Middle frontal gyrus (tissue), 1 donor: Measurements from ENCODE around the gene CBX7.

Experiments used
- DNase-seq: peaks from one replicate; pipeline ENCODE4 v3.0.0-alpha.2; 2015; ENCODE audit warnings: low spot score; ENCODE audit errors: extremely low spot score

CBX7 gene

GRCh38 chr22:39152511-39153219 lies at the start of gene CBX7:
CBX7 (minus strand) TSS chr22:39152680; CDS start chr22:39152444, 236 bp downstream.
- peak; percentile 86 for DNase-seq

GRCh38 chr22:39197578-39197977 lies 45.1 kb upstream of the CBX7 start:
- DNase-seq = no peak

- no peak for DNase-seq
Observed at GRCh38 chr22:39194098-39194497, 41.6 kb upstream of the CBX7 start.

- no peak for DNase-seq
Observed at GRCh38 chr22:39188809-39189208, 36.3 kb upstream of the CBX7 start.

- no peak for DNase-seq
Observed at GRCh38 chr22:39185601-39186012, 33.1 kb upstream of the CBX7 start.

- no peak for DNase-seq
Observed at GRCh38 chr22:39184586-39185577, 32.4 kb upstream of the CBX7 start.

GRCh38 chr22:39183991-39184585 lies 31.6 kb upstream of the CBX7 start:
- no peak for DNase-seq

- DNase-seq = no peak
Observed at GRCh38 chr22:39182478-39183030, 30.1 kb upstream of the CBX7 start.

GRCh38 chr22:39181778-39182177 lies 29.3 kb upstream of the CBX7 start:
- no peak for DNase-seq

- DNase-seq = no peak
Observed at GRCh38 chr22:39181356-39181755, 28.9 kb upstream of the CBX7 start.

GRCh38 chr22:39179841-39180335 lies 27.4 kb upstream of the CBX7 start:
- DNase-seq = no peak

GRCh38 chr22:39179401-39179827 lies 26.9 kb upstream of the CBX7 start:
- DNase-seq = no peak

- no peak for DNase-seq
Observed at GRCh38 chr22:39178206-39179111, 26.0 kb upstream of the CBX7 start.

GRCh38 chr22:39177791-39178190 lies 25.3 kb upstream of the CBX7 start:
- no peak for DNase-seq

- DNase-seq = no peak
Observed at GRCh38 chr22:39177456-39177775, 24.9 kb upstream of the CBX7 start.

GRCh38 chr22:39176714-39177455 lies 24.4 kb upstream of the CBX7 start:
- no peak for DNase-seq

GRCh38 chr22:39176143-39176713 lies 23.7 kb upstream of the CBX7 start:
- no peak for DNase-seq

- DNase-seq = no peak
Observed at GRCh38 chr22:39175353-39176142, 23.1 kb upstream of the CBX7 start.
